Bronchial epithelial cell (primary cell): ENCODE results near the gene CT45A1. TPM values are rescaled to one million over a fixed set of nuclear protein-coding genes. Genes with fewer than 3 reads are reported as not detected.

Experiments
- total RNA-seq: library from RNA; depleted of rRNA; stranded (reverse); fragments of >200 nt; gene quantifications from 2 replicates; pipeline ENCODE4 v1.2.1, GENCODE V29; 2014

The CT45A1 gene
- total RNA-seq, 1 donor from 2014 or later: not detected

Other genes starting within 250 kb of the CT45A1 start
- gene INTS6L, start 193.0 kb upstream of the CT45A1 start, total RNA-seq: 3.2 TPM in 2 replicates
- gene CT45A3, start 54.6 kb downstream of the CT45A1 start, total RNA-seq: not detected in 2 replicates
- not detected in 2 replicates for gene CT45A5, start 71.9 kb downstream of the CT45A1 start, total RNA-seq
- not detected in 2 replicates for gene CT45A6, start 89.1 kb downstream of the CT45A1 start, total RNA-seq
- gene CT45A2, start 106.4 kb downstream of the CT45A1 start, total RNA-seq: not detected in 2 replicates
- not detected in 2 replicates for gene CT45A7, start 123.6 kb downstream of the CT45A1 start, total RNA-seq
- not detected in 2 replicates for gene CT45A8, start 140.9 kb downstream of the CT45A1 start, total RNA-seq
- gene CT45A9, start 158.2 kb downstream of the CT45A1 start, total RNA-seq: not detected in 2 replicates
- not detected in 2 replicates for gene CT45A10, start 179.8 kb downstream of the CT45A1 start, total RNA-seq
- gene SAGE1, start 180.1 kb downstream of the CT45A1 start, total RNA-seq: not detected in 2 replicates